ENCODE results near the gene PURB. TPM values are rescaled to one million over a fixed set of nuclear protein-coding genes. Genes with fewer than 3 reads are reported as not detected.

Gene PURB
- total RNA-seq, 1 donor from 2014 or later: 19.2 TPM

DNA sequence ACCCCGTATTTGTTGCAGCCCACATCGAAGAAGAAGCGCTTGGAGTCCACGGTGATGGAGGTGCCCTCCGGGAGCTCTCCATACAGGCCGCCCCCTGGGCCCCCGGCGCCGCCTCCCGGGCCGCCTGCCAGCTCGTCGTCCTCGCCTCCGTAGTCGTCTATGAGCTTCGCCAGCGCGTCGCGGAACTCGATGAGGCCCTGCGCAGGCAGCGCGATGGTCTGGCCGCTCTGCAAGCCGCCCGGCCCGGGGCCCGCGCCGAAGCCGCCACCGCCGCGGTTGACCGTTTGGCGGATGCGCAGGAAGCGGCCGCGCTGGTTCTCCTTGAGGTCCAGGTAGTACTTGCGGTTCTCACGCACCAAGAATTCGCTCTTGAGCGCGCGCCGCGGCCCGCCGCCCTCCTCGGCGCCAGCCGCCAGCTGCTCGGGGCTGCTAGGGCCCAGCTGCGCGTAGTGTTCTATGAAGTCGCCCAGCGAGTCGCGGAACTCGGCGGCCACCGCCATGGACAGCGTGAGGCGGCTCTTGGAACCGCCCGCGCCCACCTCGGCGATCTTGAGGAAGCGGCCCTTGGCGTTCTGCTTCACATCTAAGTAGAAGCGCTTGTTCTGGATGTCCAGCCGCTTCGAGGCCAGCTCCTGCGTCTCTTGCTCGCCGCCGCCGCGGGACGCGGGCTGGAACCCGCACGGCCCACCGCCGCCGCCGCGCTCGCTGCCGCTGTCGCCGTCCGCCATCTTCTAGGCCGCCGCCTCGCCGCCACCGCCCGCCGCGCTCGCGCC is 523 bp downstream of the PURB start:
- intact Hi-C loops (cut with DNase I): loop anchor here (10.0 kb wide), 1 partner anchor 100 kb away; no protein-coding TSS in a partner anchor
- TF ChIP-seq POLR2AphosphoS5 (IDR thresholded peaks at IDR 0.05; ENCODE audit: insufficient read depth in 1 of 2, low read depth in 1 of 2) (no peak), POLR2A (IDR thresholded peaks at IDR 0.05) (no peak)
- no peaks in the 10 kb centered on the region for H3K9me3 ChIP-seq
- H3K36me3 ChIP-seq: peaks cover 0 to 4% of the 10 kb centered on the region in 2 donors
- H3K4me3 ChIP-seq: peak overlapping the region; percentile 80 to 96
- H3K27me3 ChIP-seq: no peaks in the 10 kb centered on the region
- no peak for DNase-seq (ENCODE audit: extremely low spot score in 2 of 2)
- peak overlapping the region; percentile 95 for H3K27ac ChIP-seq
- H3K4me1 ChIP-seq: peaks cover 58% of the 10 kb centered on the region

DNA sequence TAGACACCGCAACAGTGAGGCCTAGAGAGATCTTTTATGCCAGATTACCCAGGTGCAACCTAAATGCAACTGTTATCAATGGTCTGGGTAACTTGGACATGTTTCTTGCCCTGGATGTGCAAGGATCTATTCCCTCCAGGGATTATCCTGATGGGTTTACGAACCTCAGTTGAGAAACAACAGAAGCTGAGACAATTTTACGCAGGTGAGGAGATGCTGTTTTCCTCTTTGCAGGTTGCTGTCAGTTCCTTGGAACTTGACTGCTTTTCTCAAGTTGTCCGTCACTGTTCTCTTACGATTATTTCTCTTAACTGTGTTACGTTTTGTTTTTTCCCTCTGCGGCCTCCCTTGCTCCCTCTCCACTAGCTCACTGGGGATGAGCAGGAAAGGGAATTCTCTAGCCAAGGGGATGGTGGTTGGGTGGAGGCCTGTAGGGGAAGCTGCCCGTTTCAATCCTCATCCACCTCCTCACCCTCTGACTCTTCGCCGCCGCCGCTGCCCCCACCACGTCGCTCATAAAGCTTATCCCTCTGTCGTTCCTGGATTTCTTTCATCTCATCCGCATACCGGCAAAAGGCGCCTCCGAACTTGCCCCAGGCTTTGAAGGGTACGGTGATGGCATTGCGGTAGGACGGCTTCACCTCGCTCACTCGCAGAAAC is 1.2 kb downstream of the PURB start:
- peaks cover 0 to 10% of the 10 kb centered on the region in 2 donors for H3K36me3 ChIP-seq
- no peaks in the 10 kb centered on the region for H3K9me3 ChIP-seq
- H3K27ac ChIP-seq: peak overlapping the region; percentile 95
- DNase-seq (ENCODE audit: extremely low spot score in 2 of 2): no peak
- H3K4me1 ChIP-seq: peaks cover 65% of the 10 kb centered on the region
- TF ChIP-seq, protein P1, sequence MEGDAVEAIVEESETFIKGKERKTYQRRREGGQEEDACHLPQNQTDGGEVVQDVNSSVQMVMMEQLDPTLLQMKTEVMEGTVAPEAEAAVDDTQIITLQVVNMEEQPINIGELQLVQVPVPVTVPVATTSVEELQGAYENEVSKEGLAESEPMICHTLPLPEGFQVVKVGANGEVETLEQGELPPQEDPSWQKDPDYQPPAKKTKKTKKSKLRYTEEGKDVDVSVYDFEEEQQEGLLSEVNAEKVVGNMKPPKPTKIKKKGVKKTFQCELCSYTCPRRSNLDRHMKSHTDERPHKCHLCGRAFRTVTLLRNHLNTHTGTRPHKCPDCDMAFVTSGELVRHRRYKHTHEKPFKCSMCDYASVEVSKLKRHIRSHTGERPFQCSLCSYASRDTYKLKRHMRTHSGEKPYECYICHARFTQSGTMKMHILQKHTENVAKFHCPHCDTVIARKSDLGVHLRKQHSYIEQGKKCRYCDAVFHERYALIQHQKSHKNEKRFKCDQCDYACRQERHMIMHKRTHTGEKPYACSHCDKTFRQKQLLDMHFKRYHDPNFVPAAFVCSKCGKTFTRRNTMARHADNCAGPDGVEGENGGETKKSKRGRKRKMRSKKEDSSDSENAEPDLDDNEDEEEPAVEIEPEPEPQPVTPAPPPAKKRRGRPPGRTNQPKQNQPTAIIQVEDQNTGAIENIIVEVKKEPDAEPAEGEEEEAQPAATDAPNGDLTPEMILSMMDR (IDR thresholded peaks at IDR 0.05): no peak
- TF ChIP-seq POLR2A (IDR thresholded peaks at IDR 0.05): no peak
- no peak for TF ChIP-seq POLR2AphosphoS5 (IDR thresholded peaks at IDR 0.05; ENCODE audit: insufficient read depth in 1 of 2, low read depth in 1 of 2)
- no peaks in the 10 kb centered on the region for H3K27me3 ChIP-seq
- intact Hi-C loops (cut with DNase I): loop anchor here (10.0 kb wide), 1 partner anchor 101 kb away; no protein-coding TSS in a partner anchor
- peak overlapping the region; percentile 80 to 96 for H3K4me3 ChIP-seq

DNA sequence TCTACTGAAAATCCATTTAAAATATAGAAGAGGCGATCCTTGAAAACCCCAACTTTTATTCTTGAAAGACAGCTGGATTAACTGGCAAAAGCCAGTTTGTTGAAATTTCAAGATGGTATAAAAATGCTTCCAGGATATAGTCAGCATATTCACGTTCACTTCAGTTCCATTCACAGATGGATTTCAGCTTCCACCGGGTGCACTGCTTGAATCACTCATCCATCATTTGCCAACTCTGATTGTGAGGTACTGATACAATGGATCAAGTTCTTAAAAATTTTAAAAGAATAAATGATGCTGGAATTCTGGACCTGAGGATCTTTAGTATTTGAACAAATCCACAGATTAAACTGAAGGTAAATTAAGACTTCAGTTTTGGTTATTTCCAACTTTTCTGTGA is 2.4 kb downstream of the PURB start:
- Histone ChIP-seq H3K36me3 (peaks cover 0 to 10% of the 10 kb centered on the region in 2 donors), H3K4me3 (no peak overlapping the region), H3K4me1 (peaks cover 76% of the 10 kb centered on the region), H3K9me3 (no peaks in the 10 kb centered on the region), H3K27me3 (no peaks in the 10 kb centered on the region), H3K27ac (no peak overlapping the region)
- no peak for TF ChIP-seq POLR2AphosphoS5 (IDR thresholded peaks at IDR 0.05; ENCODE audit: insufficient read depth in 1 of 2, low read depth in 1 of 2)
- TF ChIP-seq, protein P1 (IDR thresholded peaks at IDR 0.05): no peak
- no peak for TF ChIP-seq POLR2A (IDR thresholded peaks at IDR 0.05)
- intact Hi-C loops (cut with DNase I): loop anchor here (10.0 kb wide), 1 partner anchor 102 kb away; no protein-coding TSS in a partner anchor
- no peak for DNase-seq (ENCODE audit: extremely low spot score in 2 of 2)

DNA sequence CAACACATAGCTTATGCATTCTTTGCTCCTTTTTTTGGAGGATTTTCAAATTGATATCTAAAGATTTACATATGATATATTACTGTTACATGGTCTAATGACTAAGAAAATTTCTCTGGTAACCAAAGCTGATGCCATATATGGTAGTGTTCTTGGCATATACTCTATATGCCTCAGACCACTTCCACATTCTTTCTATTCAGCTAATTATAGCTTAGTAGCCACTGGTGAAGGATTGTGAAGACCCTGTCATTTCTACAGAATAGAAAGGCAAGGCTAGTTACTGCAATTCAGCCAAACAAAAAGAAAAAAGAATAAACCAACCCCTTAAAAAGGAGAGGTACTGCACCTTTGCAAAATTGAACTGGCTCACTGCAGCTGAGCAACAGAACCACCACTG is 3.7 kb downstream of the PURB start:
- no peaks in the 10 kb centered on the region for H3K27me3 ChIP-seq
- peaks cover 75% of the 10 kb centered on the region for H3K4me1 ChIP-seq
- peaks cover 0 to 10% of the 10 kb centered on the region in 2 donors for H3K36me3 ChIP-seq
- TF ChIP-seq POLR2AphosphoS5 (IDR thresholded peaks at IDR 0.05; ENCODE audit: insufficient read depth in 1 of 2, low read depth in 1 of 2) (no peak), POLR2A (IDR thresholded peaks at IDR 0.05) (no peak)
- TF ChIP-seq, protein P1 (IDR thresholded peaks at IDR 0.05): no peak
- H3K9me3 ChIP-seq: no peaks in the 10 kb centered on the region
- no peak for DNase-seq (ENCODE audit: extremely low spot score in 2 of 2)
- H3K4me3 ChIP-seq: peak overlapping the region in 1 of 2 donors; percentile 5
- H3K27ac ChIP-seq: no peak overlapping the region
- intact Hi-C loops (cut with DNase I): loop anchor here (10.0 kb wide), 1 partner anchor 103 kb away; no protein-coding TSS in a partner anchor

DNA sequence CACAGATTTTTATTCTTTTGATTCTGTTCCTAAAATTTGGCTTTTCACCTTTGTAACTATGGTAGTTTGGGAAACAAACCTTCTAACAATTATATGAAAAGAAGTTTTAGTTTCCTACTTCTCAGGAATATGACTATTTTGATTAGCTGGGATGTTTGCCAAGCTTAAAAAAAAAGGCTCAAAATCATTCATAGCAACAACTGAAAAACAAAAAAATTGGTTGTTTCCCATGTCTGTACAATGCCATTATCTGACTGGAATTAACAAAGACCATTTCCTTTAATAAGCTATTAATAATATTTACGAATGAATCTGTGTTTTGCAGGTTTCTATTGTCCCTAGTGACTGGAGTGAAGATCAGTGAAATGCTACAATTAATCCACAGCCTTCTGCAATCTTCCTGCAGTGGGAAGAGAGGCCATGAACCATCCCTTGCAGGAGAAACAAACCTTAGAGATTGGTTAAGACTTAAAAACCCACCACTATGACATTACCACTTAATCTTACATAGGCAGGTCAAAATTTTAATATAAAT is 4.2 kb downstream of the PURB start:
- TF ChIP-seq POLR2A (IDR thresholded peaks at IDR 0.05): no peak
- TF ChIP-seq POLR2AphosphoS5 (IDR thresholded peaks at IDR 0.05; ENCODE audit: insufficient read depth in 1 of 2, low read depth in 1 of 2): no peak
- TF ChIP-seq, protein P1 (IDR thresholded peaks at IDR 0.05): no peak
- Histone ChIP-seq H3K4me1 (peaks cover 70% of the 10 kb centered on the region), H3K36me3 (peaks cover 0 to 10% of the 10 kb centered on the region in 2 donors), H3K4me3 (peak overlapping the region in 1 of 2 donors; percentile 5), H3K27ac (no peak overlapping the region), H3K9me3 (no peaks in the 10 kb centered on the region), H3K27me3 (no peaks in the 10 kb centered on the region)
- intact Hi-C loops (cut with DNase I): loop anchor here (10.0 kb wide), 1 partner anchor 104 kb away; no protein-coding TSS in a partner anchor
- DNase-seq (ENCODE audit: extremely low spot score in 2 of 2): no peak
